LNCAP (cell line): ENCODE results near the gene STIM1.

Experiments
- TF ChIP-seq, protein P1 (sequence below): fragments of 450-650 bp; IDR thresholded peaks from 2 replicates; pipeline ENCODE4 v1.5.1; 2017; ENCODE audit warnings: mild to moderate bottlenecking

The STIM1 gene

DNA sequence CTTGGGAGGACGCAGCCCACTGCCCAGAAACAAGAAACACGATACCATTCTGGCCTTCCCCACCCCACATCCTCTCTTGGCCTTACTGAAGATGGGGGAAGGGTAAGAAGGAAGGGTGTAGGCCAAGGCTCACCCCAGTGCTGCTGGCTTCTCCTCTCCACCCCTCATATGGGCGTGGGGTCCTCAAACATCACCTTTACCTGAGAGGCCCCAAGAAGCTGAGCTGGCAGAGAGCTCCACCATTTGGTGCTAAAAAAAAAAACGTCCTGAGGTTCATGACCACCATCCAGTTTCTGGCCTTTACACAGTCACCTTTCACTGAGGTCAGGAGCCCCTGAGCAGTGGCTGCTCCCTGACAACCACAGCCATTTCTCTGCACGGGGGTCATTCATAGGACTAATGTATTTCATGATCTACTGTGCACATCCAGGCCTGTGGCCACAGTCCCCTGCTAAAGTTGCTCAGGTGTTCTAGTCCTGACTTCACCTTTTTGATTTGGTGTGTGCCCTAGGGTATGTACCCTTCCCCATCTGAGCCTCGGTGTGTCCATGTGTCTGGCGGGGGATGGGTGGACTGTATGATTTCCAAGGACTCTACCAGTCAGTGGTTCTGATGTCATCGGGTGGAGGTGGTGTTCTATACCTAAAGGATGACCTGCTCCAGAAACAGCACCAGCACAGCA, 29.9 kb upstream of the STIM1 start:
- TF ChIP-seq, protein P1, sequence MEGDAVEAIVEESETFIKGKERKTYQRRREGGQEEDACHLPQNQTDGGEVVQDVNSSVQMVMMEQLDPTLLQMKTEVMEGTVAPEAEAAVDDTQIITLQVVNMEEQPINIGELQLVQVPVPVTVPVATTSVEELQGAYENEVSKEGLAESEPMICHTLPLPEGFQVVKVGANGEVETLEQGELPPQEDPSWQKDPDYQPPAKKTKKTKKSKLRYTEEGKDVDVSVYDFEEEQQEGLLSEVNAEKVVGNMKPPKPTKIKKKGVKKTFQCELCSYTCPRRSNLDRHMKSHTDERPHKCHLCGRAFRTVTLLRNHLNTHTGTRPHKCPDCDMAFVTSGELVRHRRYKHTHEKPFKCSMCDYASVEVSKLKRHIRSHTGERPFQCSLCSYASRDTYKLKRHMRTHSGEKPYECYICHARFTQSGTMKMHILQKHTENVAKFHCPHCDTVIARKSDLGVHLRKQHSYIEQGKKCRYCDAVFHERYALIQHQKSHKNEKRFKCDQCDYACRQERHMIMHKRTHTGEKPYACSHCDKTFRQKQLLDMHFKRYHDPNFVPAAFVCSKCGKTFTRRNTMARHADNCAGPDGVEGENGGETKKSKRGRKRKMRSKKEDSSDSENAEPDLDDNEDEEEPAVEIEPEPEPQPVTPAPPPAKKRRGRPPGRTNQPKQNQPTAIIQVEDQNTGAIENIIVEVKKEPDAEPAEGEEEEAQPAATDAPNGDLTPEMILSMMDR, result no peak

DNA sequence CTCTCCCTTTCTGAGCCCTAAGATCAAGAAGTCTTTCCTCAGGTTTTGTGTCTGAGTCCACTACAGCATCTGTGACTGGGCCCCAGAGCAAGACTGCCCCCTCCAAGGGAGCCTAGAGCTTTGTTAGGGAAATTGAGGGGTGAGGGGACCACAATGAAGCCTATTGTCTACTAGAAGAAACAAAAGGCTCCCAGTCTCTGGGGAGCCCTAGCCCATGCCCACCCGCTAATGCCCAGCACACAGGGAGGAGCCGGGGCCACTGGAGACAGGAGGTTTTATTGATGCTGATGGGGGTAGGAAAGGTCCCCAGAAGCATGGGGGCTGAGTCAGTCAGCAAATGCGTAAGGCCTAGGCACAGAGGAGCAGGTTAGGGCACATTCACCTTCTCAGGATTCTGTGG, 28.7 kb upstream of the STIM1 start:
- TF ChIP-seq, protein P1, result no peak

DNA sequence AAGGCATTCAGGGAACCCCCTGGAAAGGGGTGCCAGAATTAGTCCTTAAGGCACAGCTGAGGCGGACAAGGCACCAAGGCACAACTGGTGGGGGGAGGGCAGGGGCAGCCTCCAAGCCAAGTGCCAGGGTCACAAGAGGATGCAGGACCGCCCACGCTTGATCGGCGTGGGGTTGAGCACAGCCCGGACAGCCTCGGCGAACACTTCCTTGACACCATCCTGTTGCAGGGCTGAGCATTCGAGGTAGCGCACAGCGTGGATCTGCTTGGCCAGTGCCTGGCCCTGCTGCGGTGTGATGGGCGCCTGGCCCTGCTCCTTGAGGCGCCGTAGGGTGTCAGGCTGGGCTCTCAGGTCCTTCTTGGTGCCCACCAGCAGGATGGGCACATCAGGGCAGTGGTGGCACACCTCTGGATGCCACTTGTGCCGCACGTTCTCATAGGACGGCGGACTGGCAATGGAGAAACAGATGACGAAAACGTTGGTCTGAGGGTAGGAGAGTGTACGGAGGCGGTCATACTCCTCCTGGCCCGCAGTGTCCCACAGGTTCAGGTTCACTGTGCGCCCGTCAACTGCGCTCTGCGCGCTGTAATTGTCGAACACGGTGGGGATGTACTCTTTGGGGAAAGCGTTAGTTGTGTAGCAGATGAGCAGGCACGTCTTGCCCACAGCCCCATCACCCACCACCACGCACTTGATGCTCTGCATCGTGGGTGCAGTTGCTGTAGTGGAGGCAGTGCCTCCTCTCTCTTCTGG, 27.9 kb upstream of the STIM1 start:
- TF ChIP-seq, protein P1, result no peak

DNA sequence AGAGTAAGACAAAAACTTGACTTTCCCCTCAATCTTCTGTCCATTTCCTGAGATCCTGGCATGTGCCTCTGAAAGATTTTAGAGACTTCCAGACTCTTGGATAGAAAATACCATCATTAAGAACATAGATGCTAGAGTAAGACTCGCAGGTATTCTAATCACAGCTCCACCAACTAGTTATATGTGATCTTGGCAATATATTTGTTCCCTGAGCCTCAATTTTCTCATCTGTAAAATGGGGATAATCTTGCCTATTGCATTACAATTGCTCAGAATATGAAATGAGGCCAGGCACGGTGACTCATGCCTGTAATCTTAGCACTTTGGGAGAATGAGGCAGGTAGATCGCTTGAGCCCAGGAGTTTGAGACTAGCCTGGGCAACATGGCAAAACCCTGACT, 25.4 kb upstream of the STIM1 start:
- TF ChIP-seq, protein P1, result no peak

DNA sequence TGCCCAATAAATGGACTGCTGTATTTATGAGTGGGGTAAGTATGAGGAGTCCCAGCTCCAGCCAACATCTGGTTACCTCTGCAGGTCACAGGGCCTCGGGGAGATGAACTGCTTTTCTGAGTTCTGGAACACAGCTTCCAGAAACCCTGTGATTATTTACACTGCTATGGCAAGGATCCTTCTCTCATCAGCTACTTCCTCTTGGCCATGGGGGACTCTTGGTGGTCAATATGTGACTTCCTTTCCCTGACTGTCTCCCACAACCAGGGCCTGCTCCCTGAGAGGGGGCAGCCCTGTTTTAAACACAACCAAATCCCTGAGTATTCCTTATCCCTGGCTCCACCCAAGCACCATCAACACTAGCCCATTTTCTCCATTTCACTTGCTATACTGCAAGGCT, 24.7 kb upstream of the STIM1 start:
- TF ChIP-seq, protein P1, result no peak

DNA sequence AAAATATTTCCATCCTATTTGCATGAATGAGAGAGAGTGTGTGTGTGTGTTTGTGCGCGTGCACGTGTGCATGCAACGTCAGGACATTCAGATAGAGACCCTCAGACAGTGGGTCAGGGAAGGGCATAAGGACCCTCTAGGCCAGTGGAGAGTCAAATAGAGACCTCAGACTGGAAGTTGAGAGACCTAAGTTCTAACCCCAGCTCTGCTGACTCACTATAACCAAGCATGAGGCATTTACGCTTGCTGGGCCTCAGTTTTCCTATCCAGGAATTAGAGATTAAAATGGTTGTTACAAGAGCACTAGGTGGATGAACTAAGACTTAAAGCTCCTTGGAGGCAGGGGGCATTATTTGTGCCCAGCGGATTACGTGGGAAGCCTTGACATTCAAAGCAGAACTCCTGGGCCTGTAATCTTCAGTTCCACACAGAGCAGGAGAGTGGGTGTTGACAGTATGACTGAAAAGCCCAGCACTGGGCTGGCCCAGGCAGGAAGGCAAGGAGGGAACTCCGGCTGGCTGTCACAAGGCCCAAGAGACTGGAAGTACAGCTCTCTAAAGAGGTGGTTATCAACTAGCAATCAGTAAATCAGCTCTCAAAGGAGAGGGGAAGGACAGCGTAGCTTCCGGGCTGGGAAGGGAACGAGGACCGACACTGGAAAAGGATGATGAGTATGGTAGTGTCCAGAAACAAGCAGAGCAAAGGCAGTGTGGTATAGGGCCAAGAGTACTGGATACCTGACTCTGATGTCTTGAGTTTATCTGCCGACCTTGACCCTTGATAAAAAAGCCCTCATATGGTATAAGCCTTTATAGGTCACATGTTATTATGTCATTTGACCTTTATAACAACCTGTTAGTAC, 23.9 kb upstream of the STIM1 start:
- TF ChIP-seq, protein P1, result no peak

DNA sequence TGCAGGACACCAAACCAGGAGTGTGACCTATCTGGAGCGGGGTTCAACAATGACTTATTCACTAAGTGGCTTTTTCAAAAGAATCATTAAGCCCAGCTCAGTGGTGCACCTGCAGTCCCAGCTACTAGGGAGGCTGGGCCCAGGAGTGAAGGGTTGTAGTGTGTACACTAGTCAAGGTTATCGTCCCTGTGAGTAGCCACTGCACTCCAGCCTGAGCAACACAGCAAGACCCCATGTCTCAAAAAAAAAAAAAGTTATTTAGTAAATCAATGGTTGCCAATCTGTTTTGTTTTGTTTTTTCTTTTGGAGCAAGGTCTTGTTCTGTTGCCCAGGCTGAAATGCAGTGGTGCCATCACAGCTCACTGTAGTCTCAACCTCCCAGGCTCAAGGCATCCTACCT, 22.6 kb upstream of the STIM1 start:
- TF ChIP-seq, protein P1, result no peak
